Kasumi-1 (cell line): ENCODE results near the gene PPP1R2.
A peak's percentile ranks its signal among the peaks of the same experiment; 100 is the strongest.
"Not testable (repeated sequence)": the region's sequence is repeated elsewhere in the genome, so short reads cannot be mapped to it uniquely, and the experiment has no call there.

Experiments
- DNase-seq, 2 experiments: peaks; one replicate each; lab custom pipeline; 2025; lab: John Stamatoyannopoulos, UW

PPP1R2 gene

DNA sequence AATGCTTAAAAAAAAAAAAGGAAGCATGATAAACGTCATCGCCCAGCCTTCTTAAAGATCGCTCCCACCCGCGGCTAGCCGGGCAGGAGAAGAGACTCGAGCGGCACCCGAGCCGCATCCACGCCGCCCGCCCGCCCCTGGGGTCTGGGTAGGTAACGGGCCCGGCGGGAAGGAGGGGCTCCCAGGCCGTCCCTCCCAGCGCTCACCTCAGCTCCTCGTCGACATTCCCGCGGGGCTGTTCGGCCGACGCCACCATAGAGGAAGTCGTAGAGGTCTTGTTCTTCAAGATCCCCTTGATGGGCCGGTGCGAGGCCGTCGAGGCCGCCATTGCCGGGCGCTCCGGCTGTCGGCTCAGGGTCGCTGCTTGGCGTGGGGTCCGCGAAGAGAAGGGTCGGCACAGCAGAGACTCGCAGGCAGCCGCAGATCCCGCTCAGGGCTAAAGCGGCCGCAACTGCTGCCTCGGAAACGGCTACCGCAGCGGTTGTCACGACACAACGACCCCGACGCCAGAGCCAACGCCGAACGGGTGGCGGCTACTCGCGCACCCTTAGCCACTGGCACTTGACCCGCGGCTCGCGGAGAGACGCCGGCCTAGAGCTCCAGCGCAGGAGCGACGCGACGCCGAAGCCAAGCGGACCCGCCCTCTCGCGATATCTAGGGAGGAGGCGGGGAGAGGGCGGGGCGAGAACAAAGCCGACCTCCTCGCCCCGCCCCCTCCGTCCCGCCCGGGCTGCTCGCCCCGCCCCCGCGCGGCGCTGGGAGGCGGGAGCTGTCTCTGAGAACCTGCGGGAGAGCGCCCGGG, at the start of gene PPP1R2:
TSS of gene PPP1R2 (minus strand) at position 628 of the 802 bp plus-strand sequence. CDS start at position 328, 300 bp downstream.
- DNase-seq, result peak; percentile 73 to 79

- DNase-seq, result no peak
Measured at GRCh38 chr3:195591852-195592251, 48.7 kb upstream of the PPP1R2 start.

DNA sequence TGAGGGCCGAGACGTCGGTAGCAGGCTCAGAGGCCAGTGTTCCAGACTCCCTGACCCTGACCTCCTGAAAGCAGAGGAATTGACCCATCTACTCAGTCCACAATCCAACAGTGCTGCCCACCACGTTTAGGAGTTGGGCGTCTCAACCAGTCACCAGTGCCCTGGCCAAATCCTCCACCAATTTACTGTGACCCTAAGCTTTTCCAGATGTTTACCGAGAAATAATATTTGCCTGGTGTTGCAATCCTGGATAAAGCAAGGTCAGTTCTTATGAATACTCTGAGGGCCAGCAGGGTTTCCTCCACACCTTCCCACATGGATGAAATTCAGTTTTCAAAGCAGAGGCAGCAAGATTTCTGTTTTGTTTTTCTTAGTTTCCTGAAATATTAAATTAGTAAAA, 48.1 kb upstream of the PPP1R2 start:
- DNase-seq, result no peak

DNA sequence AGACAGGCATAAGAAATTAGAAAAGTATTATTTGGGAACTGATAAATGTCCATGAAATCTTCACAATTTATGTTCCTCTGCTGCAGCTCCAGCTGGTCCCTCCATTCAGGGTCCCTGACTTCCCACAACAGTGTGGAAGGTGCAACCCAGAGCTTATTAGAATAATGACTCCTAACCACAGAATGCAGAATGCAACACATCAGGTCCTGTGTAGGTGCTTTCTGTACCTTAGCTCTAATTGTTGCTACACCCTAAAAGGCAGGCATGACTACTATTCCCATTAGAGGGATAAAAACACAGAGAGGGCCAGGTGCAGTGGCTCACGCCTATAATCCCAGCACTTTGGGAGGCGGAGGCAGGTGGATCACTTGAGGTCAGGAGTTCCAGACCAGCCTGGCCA, 47.3 kb upstream of the PPP1R2 start:
- not testable (repeated sequence) for DNase-seq

- DNase-seq, result not testable (repeated sequence)
Measured at GRCh38 chr3:195589796-195590195, 46.7 kb upstream of the PPP1R2 start.

DNA sequence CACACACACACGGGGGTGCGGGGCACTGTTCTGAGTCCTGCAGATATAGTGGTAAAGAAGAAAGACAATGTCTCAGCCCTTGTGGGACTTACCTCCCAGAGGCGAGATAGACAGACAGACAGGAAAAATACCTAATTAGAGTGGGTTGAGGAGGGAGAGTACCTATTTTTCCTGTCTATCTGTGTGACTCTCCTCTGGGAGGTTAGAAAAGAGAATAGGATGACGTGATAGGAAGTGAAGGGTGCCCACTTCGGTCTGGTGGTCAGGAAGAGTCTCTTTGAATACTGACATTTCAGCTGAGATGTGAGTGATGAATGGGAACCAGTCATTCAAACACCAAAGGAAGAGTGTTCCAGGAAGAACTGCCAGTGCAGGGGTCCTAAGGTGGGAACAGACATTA, 44.7 kb upstream of the PPP1R2 start:
- DNase-seq, result no peak

DNA sequence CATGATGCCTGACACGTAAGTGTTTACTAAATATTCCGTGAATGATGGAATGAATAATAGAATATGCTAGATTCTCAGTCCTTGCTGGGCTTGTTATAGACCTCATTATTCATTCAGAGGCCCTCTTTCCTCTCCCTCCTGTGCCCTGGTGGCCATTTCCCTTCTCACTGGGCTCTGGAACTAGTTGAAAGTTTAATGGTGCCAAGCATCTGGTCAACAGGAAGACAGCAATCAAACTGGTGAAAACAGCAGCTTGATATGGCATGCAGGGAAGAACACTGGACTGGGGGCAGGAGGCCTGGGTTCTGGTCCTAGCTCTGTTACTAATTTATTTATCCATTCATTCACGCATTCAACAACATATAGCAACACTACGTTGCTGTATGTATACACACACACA, 44.3 kb upstream of the PPP1R2 start:
- no peak for DNase-seq

GRCh38 chr3:195584543-195584870, 41.4 kb upstream of the PPP1R2 start:
- no peak for DNase-seq

GRCh38 chr3:195583831-195584542, 40.9 kb upstream of the PPP1R2 start, which contains the start of gene APOD:
APOD (minus strand) TSS chr3:195583940; CDS start chr3:195579461, 4,479 bp downstream.
- DNase-seq, result no peak

- no peak for DNase-seq
Measured at GRCh38 chr3:195582947-195583346, 39.8 kb upstream of the PPP1R2 start.

GRCh38 chr3:195580744-195581443, 37.8 kb upstream of the PPP1R2 start:
- DNase-seq, result no peak

DNA sequence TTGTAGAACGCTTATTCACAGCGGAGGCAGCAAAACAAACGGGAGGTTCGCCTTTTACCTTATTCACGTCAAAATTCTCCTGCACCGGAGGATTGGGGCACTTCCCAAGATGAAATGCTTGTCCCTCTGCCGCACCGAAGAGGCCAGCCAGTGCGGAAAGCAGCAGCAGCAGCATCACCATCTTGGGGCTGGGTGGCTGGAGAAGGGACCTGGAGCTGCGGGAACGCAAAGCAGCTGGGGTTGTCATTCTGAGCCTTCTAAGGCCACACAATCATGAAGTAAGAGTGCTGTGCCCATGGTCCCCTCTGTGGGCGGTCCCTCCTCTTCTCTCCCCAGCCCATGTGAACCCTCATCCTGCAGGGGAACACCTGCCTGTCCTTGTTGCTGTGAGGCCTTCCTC, 36.2 kb upstream of the PPP1R2 start:
- no peak for DNase-seq

GRCh38 chr3:195578565-195578964, 35.4 kb upstream of the PPP1R2 start:
- DNase-seq, result no peak

- no peak for DNase-seq
Measured at GRCh38 chr3:195577645-195578177, 34.6 kb upstream of the PPP1R2 start.

DNA sequence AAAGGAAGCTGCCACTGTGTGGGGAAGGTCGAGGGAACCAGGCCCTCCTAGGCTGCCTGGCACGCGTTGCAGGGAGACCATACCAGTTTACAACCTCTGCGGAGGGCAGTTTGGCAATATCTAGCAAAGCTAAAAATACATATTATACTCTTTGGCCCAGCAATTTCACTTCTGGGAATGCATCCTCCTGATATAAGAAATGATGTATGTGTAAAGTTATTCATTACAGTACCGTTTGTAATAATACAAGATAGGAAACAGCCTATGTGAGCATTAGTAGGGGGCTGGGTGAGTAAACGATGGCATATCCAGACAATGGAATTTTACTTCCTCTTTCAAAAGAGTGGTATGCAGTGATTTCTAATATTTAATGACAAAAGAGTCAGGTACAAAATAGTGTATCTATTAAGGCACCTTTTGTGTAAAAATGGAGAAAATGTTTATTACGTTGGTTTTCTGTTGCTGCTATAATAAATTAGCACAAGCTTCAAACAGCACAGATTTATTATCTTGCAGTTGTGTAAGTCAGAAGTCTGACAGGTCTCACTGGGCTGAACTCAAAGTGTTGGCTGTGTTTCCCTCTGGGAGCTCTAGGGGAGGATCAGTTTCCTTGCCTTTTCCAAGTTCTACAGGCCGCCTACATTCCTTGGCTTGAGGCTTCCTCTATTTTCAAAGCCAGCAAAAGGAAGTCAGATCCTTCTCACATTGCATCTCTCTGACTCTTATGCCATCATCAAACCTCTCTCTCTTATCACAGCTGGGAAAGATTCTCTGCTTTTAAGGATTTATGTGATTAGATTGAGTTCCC, 31.6 kb upstream of the PPP1R2 start:
- no peak for DNase-seq

DNA sequence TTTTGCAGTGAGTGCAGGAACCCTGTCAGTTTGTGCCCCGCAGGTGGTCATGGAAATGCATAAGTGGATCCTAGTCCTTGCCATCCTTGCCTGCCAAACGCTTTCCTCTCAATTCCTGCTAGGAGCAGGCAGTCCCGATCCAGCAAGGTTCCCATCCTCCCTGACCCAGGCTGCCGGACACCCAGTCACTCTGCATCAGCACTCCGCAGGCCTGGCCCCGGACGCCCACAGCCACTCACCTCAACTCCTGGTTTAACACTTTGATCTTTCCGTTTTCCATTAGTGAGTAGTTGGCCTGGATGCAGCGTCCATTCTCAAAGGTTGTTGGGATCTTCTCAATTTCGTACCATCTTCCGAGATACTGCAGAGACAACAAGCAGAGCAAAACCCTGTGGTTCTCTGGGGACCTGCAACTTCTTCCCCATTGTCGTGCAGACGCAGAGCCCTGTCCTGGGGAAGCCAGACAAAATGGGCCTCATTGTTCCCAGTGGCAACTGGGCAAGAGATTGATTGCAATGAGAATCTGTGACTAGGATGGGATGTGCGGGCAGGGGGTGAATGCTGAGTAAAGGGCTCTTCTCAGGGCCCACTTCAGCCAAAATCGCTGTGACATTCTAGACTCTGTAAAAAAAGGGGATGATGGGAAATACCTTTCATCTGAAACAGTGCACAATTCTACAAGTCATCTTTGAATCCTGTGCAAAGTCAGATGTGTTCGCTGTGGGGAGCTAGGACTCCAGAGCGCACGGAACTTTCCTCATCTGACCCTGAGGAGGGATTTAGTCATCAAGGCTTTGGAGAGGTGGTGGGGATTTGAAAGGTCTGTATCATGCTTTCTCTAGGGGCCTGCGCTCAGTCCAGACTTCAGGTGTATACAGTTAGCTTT, 30.7 kb upstream of the PPP1R2 start:
- no peak for DNase-seq

- no peak for DNase-seq
Measured at GRCh38 chr3:195571361-195571760, 28.2 kb upstream of the PPP1R2 start.

DNA sequence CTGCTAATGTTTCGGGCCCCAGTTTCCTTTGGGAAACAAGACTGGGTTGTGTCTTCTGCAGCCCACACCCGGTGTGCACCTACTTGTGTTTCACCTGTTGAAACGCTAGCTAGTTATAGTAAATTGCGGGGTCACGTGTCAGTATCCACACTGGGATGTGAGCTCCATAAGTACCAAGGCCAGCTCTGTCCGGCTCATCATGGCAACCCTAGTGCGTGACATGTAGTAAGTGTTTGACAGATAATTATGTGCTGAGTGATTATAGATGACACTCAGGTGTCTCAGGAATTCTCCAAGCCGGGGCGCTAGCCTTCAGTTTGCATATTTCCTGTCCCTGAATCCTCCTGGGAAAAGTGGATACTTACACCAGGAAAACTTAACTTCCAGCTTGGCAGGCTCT, 27.8 kb upstream of the PPP1R2 start:
- DNase-seq, result no peak

DNA sequence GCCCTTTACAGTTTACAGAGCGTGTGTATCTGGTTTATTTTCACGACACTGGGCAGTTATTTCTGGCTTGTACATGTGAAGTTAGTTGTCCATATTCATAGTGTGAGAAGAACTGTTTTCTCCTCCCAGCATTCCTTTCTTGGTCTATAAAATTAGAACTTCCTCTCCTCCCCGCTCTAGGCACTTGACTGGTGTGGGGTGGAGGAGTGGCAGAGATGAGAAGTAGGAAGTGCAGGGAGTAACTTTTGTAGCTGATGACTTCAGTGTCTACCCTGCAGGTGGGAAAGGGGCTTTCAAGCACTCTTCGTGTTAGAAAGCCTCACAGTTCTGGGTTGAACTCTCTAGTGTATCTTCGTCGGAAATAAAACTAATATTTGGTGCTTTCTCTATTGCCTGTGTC, 27.2 kb upstream of the PPP1R2 start:
- peak; percentile 14 to 20 for DNase-seq

- no peak for DNase-seq
Measured at GRCh38 chr3:195568630-195569029, 25.5 kb upstream of the PPP1R2 start.

GRCh38 chr3:195566797-195567196, 23.7 kb upstream of the PPP1R2 start:
- no peak for DNase-seq
